H1 (cell line): ENCODE measurements around the gene ALPG.

Source experiments
- CTCF ChIP-seq, 3 experiments: IDR thresholded peaks; 1 replicate in 2 of 3; 2 replicates in 1 of 3; pipeline versions ENCODE4 v1.5.1 to v1.6.1; 2011; ENCODE audit warnings: low read length in 3 of 3, mild to moderate bottlenecking in 3 of 3, inconsistent platforms in 2 of 3, low read depth in 1 of 3, moderate library complexity in 1 of 3; ENCODE audit not compliant: insufficient read depth in 1 of 3; ENCODE audit errors: control extremely low read depth in 1 of 3
- EZH2 ChIP-seq: fragments of 200-600 bp; sonication (generic); IDR thresholded peaks from 2 replicates; pipeline ENCODE4 v1.7.1; 2012; ENCODE audit warnings: low read depth, mild to moderate bottlenecking, moderate library complexity, low read length, inconsistent platforms; ENCODE audit not compliant: severe bottlenecking
- POLR2A ChIP-seq, 2 experiments: IDR thresholded peaks; 1 replicate in 1 of 2; 2 replicates in 1 of 2; pipeline ENCODE4 v1.6.1; 2011; ENCODE audit warnings: low read depth in 2 of 2, low read length in 2 of 2, mild to moderate bottlenecking in 2 of 2; ENCODE audit errors: control extremely low read depth in 1 of 2
- RNF2 ChIP-seq: fragments of 200-900, 300-1000 bp; sonication (generic); IDR thresholded peaks from 2 replicates; pipeline ENCODE4 v1.7.1; 2016; ENCODE audit warnings: borderline replicate concordance, low read depth, mild to moderate bottlenecking, antibody characterized with exemption, low read length; ENCODE audit not compliant: poor library complexity, severe bottlenecking; ENCODE audit errors: missing control alignments
- TCF12 ChIP-seq: IDR thresholded peaks from 2 replicates; pipeline ENCODE4 v1.6.1; 2011; ENCODE audit warnings: low read depth, mild to moderate bottlenecking, low read length
- ZNF274 ChIP-seq: IDR thresholded peaks from 2 replicates; pipeline ENCODE4 v1.7.0; 2012; ENCODE audit warnings: low read length, borderline replicate concordance; ENCODE audit errors: extremely low read depth

- no peak for TF ChIP-seq EZH2
- no peak for TF ChIP-seq ZNF274
- TF ChIP-seq TCF12 = no peak
- TF ChIP-seq RNF2 = no peak
- TF ChIP-seq CTCF (IDR thresholded peaks at IDR 0.05; ENCODE audit: control extremely low read depth in 1 of 3, insufficient read depth in 1 of 3, low read depth in 1 of 3, low read length in 3 of 3) = no peak
- TF ChIP-seq POLR2A (IDR thresholded peaks at IDR 0.05; ENCODE audit: control extremely low read depth in 1 of 2, low read depth in 2 of 2, low read length in 2 of 2) = no peak
Measured at GRCh38 chr2:232422051-232422450, 15.4 kb downstream of the ALPG start.
